ENCODE measurements around the gene CLCN7. TPM values are rescaled to one million over a fixed set of nuclear protein-coding genes. Genes with fewer than 3 reads are reported as not detected.

CLCN7 gene
- total and polyA plus RNA-seq, 2 donors (not counting 3 experiments of a cell fraction or from before 2014, with no cell fraction given) = 59.8 to 94.9 TPM

DNA sequence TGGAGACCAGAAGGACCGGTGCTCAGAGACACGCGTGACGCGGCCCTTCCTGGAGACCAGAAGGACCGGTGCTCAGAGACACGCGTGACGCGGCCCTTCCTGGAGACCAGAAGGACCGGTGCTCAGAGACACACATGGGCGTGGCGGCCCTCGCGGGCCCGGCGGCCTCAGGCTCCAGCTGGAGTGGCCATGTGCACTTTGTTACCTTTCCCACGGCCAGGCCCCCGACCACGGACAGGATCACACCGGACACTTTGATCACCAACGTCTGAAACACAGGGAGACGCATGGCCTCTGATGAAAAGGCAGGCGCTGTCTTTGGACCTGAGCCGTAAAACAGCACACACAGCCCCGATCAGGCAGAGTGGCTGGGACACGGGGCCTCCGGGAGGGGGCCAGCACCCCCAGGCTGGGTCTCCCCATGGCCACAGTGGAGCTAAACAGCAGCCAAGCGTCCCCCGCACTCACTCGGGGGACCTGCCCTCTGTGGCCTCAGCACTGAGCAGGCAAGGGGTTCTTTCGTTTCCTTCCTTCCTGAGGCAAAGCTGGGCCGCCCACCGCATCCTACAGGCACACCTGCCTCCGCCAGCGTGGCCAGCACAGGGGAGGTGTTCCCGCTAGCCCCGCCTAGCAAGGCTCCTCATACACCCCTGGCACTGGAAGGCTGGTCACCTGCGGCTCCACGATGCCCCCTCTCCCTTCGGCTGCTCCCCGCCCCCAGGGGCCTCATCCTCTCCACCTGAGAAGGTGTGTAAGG, 17.2 kb downstream of the CLCN7 start:
- peaks cover 0 to 51% of the 10 kb centered on the region in 2 experiments for H3K36me3 ChIP-seq (ENCODE audit: control insufficient read depth in 2 of 2, extremely low read depth in 1 of 2, insufficient read depth in 2 of 2, low read length in 2 of 2)
- no peak overlapping the region for H2AFZ ChIP-seq (ENCODE audit: low read depth, low read length)
- no peak overlapping the region for H3K9ac ChIP-seq (replicated peaks; ENCODE audit: extremely low read depth, insufficient read depth, low read length)
- no peaks in the 10 kb centered on the region for H3K9me1 ChIP-seq (replicated peaks; ENCODE audit: control insufficient read depth, extremely low read depth, insufficient read depth, low read length)
- H3K27ac ChIP-seq (ENCODE audit: insufficient read depth, low read depth, low read length) = no peak overlapping the region
- H3K27me3 ChIP-seq (ENCODE audit: control insufficient read depth in 2 of 2, insufficient read depth in 2 of 2, low read length in 2 of 2) = no peaks in the 10 kb centered on the region
- DNase-seq (ENCODE audit: low read depth, low spot score) = no peak
- H3K4me2 ChIP-seq (ENCODE audit: insufficient read depth, low read length) = no peak overlapping the region
- POLR2A ChIA-PET = no interaction called here
- H3K4me1 ChIP-seq (ENCODE audit: control insufficient read depth, extremely low read depth, insufficient read depth, low read length) = no peaks in the 10 kb centered on the region
- no peak overlapping the region for H3K4me3 ChIP-seq (replicated peaks in 1 of 3; ENCODE audit: insufficient read depth in 1 of 3, low read depth in 1 of 3, low read length in 3 of 3)
- H3K9me3 ChIP-seq (replicated peaks; ENCODE audit: control insufficient read depth, insufficient read depth, low read length) = no peaks in the 10 kb centered on the region
- FAIRE-seq = no peak
- TF ChIP-seq POLR2AphosphoS5 (IDR thresholded peaks at IDR 0.05; ENCODE audit: insufficient read depth, low read depth, low read length) (no peak), GATA2 (IDR thresholded peaks at IDR 0.05; ENCODE audit: insufficient read depth, insufficient read length, low read depth, low read length) (no peak)
- TF ChIP-seq, protein P1, sequence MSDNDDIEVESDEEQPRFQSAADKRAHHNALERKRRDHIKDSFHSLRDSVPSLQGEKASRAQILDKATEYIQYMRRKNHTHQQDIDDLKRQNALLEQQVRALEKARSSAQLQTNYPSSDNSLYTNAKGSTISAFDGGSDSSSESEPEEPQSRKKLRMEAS (IDR thresholded peaks at IDR 0.05; ENCODE audit: insufficient read depth, insufficient read length) = no peak
- H3K79me2 ChIP-seq (ENCODE audit: control insufficient read depth, insufficient read depth, low read length) = no peaks in the 10 kb centered on the region
- dilution Hi-C loops (cut with MboI; ENCODE audit: extremely low pct_ligation_motif_present, low sequenced_read_pairs) = no loop called here
- CTCF ChIA-PET = no interaction called here
- no peaks in the 10 kb centered on the region for H4K20me1 ChIP-seq (replicated peaks; ENCODE audit: control insufficient read depth, extremely low read depth, insufficient read depth, low read length)
- no TSS peak for BruUV-seq (replicated peaks)
- intact Hi-C loops (cut with micrococcal nuclease) = no loop called here

DNA sequence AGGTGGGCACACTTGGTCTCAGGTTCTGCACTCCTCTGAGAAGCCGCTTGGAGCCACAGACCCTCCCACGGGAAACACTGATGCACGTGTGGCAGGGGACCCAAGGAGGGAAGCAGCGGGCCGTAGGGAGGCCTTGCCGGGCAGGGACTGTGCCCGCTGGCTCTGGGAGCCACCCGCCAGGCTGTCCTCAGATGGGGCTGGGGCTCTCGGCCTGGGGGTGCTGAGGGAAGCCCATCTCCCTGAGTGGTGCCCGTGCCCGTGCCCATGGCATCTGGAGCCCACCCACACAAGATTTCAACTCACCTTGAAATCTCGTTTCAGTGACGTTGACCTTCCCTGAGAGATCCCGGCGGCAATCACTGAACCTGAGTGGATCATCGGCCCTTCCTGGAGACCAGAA, 17.9 kb downstream of the CLCN7 start:
- H3K9ac ChIP-seq (replicated peaks; ENCODE audit: extremely low read depth, insufficient read depth, low read length) = no peak overlapping the region
- H3K79me2 ChIP-seq (ENCODE audit: control insufficient read depth, insufficient read depth, low read length) = no peaks in the 10 kb centered on the region
- H3K27ac ChIP-seq (ENCODE audit: insufficient read depth, low read depth, low read length) = no peak overlapping the region
- no peaks in the 10 kb centered on the region for H3K9me3 ChIP-seq (replicated peaks; ENCODE audit: control insufficient read depth, insufficient read depth, low read length)
- ChIA-PET CTCF (no interaction called here), POLR2A (no interaction called here)
- TF ChIP-seq, protein P1 (IDR thresholded peaks at IDR 0.05; ENCODE audit: insufficient read depth, insufficient read length) = no peak
- no peak for TF ChIP-seq EZH2 (IDR thresholded peaks at IDR 0.05; ENCODE audit: borderline replicate concordance, low read depth, low read length, severe bottlenecking)
- TF ChIP-seq POLR2AphosphoS5 (IDR thresholded peaks at IDR 0.05; ENCODE audit: insufficient read depth, low read depth, low read length) = no peak
- no peak for TF ChIP-seq MYC (IDR thresholded peaks at IDR 0.05; ENCODE audit: low read depth, low read length)
- no peak for TF ChIP-seq FOS (IDR thresholded peaks at IDR 0.05; ENCODE audit: borderline replicate concordance, insufficient read depth, low read length)
- TF ChIP-seq, protein P2, sequence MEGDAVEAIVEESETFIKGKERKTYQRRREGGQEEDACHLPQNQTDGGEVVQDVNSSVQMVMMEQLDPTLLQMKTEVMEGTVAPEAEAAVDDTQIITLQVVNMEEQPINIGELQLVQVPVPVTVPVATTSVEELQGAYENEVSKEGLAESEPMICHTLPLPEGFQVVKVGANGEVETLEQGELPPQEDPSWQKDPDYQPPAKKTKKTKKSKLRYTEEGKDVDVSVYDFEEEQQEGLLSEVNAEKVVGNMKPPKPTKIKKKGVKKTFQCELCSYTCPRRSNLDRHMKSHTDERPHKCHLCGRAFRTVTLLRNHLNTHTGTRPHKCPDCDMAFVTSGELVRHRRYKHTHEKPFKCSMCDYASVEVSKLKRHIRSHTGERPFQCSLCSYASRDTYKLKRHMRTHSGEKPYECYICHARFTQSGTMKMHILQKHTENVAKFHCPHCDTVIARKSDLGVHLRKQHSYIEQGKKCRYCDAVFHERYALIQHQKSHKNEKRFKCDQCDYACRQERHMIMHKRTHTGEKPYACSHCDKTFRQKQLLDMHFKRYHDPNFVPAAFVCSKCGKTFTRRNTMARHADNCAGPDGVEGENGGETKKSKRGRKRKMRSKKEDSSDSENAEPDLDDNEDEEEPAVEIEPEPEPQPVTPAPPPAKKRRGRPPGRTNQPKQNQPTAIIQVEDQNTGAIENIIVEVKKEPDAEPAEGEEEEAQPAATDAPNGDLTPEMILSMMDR (IDR thresholded peaks at IDR 0.05; ENCODE audit: extremely low read depth in 1 of 2, insufficient read depth in 1 of 2, low read depth in 1 of 2, low read length in 2 of 2) = no peak
- TF ChIP-seq JUN (IDR thresholded peaks at IDR 0.05; ENCODE audit: borderline replicate concordance, insufficient read depth, insufficient read length, low read depth) = no peak
- TF ChIP-seq GATA2 (IDR thresholded peaks at IDR 0.05; ENCODE audit: insufficient read depth, insufficient read length, low read depth, low read length) = no peak
- TF ChIP-seq POLR2A (IDR thresholded peaks at IDR 0.05; ENCODE audit: low read depth, low read length) = no peak
- no peak overlapping the region for H3K4me2 ChIP-seq (ENCODE audit: insufficient read depth, low read length)
- H3K36me3 ChIP-seq (ENCODE audit: control insufficient read depth in 2 of 2, extremely low read depth in 1 of 2, insufficient read depth in 2 of 2, low read length in 2 of 2) = peaks cover 0 to 57% of the 10 kb centered on the region in 2 experiments
- DNase-seq (ENCODE audit: low read depth, low spot score) = no peak
- H4K20me1 ChIP-seq (replicated peaks; ENCODE audit: control insufficient read depth, extremely low read depth, insufficient read depth, low read length) = no peaks in the 10 kb centered on the region
- no peaks in the 10 kb centered on the region for H3K9me1 ChIP-seq (replicated peaks; ENCODE audit: control insufficient read depth, extremely low read depth, insufficient read depth, low read length)
- intact Hi-C loops (cut with micrococcal nuclease) = no loop called here
- no peaks in the 10 kb centered on the region for H3K4me1 ChIP-seq (ENCODE audit: control insufficient read depth, extremely low read depth, insufficient read depth, low read length)
- FAIRE-seq = no peak
- H2AFZ ChIP-seq (ENCODE audit: low read depth, low read length) = no peak overlapping the region
- no peaks in the 10 kb centered on the region for H3K27me3 ChIP-seq (ENCODE audit: control insufficient read depth in 2 of 2, insufficient read depth in 2 of 2, low read length in 2 of 2)
- H3K4me3 ChIP-seq (replicated peaks in 1 of 3; ENCODE audit: insufficient read depth in 1 of 3, low read depth in 1 of 3, low read length in 3 of 3) = no peak overlapping the region
- dilution Hi-C loops (cut with MboI; ENCODE audit: extremely low pct_ligation_motif_present, low sequenced_read_pairs) = no loop called here
- BruUV-seq (replicated peaks) = no TSS peak
